Activated CD4-positive, alpha-beta T cell treated with anti-CD3 and anti-CD28 coated beads, Interleukin-2, amount 50 U/mL, for 4 hours (primary cell): ENCODE data around the gene IMMP2L.

Experiments used
- DNase-seq, 2 experiments: peaks; one replicate each; pipeline ENCODE4 v3.0.0-alpha.2; 2020

IMMP2L gene

GRCh38 chr7:110835218-110835617 lies 727.1 kb downstream of the IMMP2L start:
- DNase-seq, result no peak

DNA sequence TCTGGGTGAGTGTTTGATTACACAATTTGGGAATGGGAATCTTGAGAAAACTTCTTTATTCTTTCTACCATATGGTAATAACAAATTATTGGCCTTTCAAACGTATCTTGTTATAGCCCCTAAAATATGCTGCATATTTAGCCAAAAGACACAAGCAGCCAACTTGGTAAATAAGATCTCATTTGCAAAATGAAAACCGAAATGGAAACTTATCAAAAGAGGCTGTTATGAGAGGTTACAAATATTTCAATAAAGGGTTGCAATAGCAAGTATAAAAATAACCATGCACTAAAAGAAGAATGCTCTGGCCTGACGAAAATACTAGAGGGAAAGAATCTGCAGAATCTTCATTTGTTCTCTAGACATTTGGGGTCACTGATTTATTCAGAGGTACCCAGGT lies 730.9 kb downstream of the IMMP2L start:
- DNase-seq, result no peak

- DNase-seq, result no peak
Observed at GRCh38 chr7:110830778-110831177, 731.5 kb downstream of the IMMP2L start.

DNA sequence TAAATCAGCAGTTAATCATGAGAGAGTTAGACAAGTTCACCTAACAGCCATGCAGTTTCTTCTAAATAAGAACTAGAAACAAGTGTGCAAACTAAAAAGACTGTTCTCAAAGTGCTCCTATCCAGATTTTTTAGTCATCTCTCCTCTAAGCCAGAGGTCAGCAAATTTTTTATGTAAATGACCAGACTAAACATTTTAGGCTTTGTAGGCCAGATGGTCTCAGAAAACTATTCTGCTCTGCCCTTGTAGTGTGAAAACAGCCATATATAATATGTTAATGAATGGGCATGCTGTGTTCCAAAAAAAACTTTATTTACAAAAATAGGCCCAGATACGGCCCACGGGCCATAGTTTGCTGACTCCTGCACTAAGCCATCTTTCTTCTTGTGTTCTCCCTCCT lies 734.4 kb downstream of the IMMP2L start:
- DNase-seq, result no peak

- DNase-seq, result no peak
Observed at GRCh38 chr7:110827287-110827855, 734.9 kb downstream of the IMMP2L start.

DNA sequence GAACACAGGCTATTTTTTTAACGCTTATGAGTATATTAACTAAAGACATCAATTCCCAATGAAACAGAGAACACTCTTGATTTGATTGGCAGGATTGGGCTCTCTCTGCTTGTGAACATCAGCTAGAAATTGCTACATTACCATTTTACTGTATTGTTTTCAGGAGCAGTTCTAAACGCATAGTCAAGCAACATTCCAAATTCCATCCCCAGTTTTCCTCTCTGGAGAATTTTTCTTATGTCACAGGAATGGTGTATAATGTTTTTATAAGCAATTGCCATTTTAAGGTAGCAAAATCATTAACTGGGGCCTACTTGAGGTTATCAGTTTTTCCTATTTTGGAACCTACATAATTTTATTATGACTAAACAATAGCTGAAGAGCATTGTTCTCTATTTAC lies 748.3 kb downstream of the IMMP2L start:
- DNase-seq, result no peak

DNA sequence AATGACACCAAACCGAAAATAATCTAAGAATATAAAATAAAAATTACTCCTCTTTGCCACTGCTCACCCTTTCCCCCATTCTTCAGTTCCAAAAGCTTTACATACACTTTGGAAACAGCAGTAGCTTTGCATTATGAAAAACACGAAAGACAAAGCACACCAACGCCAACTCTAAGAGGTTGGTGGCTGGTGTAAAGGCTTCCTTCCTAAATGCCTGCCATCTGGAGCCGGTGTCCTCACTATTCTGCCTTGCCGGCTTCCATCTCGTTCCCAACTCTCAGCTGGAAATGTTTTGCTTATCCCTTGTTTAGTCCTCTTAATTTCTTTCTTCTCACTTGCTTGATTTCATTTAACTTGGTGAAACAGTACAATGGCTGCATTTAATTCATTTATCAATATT lies 752.5 kb downstream of the IMMP2L start:
- no peak for DNase-seq

GRCh38 chr7:110808361-110808760 lies 753.9 kb downstream of the IMMP2L start:
- DNase-seq, result no peak

DNA sequence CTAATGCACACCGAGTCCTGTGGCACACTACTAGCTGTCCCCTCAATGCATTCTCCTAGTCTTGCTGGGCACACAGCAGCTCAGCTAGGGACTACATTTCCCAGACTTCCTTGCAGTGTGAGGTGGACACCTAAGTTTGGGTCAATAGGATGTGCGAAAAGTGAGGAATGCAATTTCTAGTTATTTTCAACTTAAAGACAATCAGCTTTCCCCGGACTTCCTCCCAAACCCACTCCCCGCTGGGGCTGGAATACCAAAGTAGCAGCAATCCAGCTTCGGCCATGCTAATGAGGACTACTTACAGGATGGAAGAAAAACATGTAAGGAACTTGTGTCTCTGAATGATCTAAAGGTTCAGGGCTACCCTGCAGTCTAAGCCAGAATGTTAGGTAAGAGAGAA lies 757.8 kb downstream of the IMMP2L start:
- no peak for DNase-seq

GRCh38 chr7:110803602-110804143 lies 758.6 kb downstream of the IMMP2L start:
- no peak for DNase-seq

- no peak for DNase-seq
Observed at GRCh38 chr7:110801502-110801901, 760.8 kb downstream of the IMMP2L start.

- DNase-seq, result no peak
Observed at GRCh38 chr7:110800984-110801383, 761.3 kb downstream of the IMMP2L start.

GRCh38 chr7:110797656-110798055 lies 764.6 kb downstream of the IMMP2L start:
- no peak for DNase-seq

DNA sequence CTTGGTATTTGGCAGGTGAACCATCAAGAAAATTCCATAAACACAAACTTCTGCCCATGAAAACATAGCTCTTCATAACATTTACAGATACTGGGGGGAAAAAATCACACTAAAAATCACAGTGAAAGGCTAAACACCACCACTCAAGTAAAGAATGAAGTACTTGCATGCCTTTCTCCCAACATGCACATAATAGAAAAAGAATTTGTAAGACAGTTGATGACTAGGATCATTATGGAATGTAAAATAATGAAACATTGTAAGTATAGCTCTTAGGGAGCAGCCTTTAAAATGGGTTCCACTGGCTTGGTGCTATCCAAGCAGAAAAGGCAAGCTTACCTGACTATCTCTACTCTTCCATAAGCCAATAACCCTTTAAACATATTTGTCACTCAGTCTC lies 771.3 kb downstream of the IMMP2L start:
- no peak for DNase-seq

GRCh38 chr7:110786328-110786965 lies 775.8 kb downstream of the IMMP2L start:
- no peak for DNase-seq

DNA sequence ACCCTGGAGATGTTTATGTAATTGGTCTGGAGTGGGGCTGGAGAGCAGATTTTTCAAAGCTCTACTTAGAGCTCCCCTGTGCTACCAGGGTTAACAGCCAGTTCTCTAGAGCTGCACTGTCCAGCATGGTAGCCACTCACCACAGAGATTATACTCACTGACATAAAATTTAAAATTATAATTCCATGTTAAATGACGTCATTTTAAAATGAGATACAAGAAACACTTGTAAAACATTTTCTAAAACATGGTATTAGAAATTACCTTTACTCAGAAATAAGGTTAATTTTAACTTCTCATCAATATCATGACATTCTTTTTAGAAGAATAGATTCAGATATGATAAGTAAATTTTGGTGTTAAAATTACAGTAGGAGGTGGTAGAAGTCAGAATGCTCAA lies 777.5 kb downstream of the IMMP2L start:
- no peak for DNase-seq

- no peak for DNase-seq
Observed at GRCh38 chr7:110780712-110781111, 781.6 kb downstream of the IMMP2L start.

- DNase-seq, result no peak
Observed at GRCh38 chr7:110779339-110779738, 783.0 kb downstream of the IMMP2L start.

- no peak for DNase-seq
Observed at GRCh38 chr7:110775046-110775445, 787.2 kb downstream of the IMMP2L start.

- DNase-seq, result no peak
Observed at GRCh38 chr7:110774071-110774470, 788.2 kb downstream of the IMMP2L start.

GRCh38 chr7:110772615-110773014 lies 789.7 kb downstream of the IMMP2L start:
- no peak for DNase-seq

DNA sequence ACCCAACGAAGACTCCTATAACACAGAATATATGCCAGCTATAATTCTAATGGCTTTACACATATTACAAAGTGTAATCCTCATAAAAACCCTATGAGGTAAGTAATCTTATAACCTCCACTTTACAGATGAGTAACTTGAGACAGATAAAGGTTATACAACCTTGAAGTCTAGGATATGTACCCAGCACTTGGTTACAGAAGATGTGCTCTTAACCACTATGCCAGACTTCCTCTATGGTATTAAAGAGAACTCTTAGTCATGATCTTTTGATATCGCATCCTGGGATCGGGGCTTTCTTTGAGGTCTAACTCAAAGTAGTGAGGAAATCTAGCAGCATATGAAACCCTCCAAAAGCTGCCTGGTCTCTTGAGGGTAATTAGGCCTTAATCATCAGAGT lies 790.6 kb downstream of the IMMP2L start:
- DNase-seq, result no peak

GRCh38 chr7:110767550-110768110 lies 794.7 kb downstream of the IMMP2L start:
- DNase-seq, result no peak

- no peak for DNase-seq
Observed at GRCh38 chr7:110766864-110767263, 795.4 kb downstream of the IMMP2L start.

DNA sequence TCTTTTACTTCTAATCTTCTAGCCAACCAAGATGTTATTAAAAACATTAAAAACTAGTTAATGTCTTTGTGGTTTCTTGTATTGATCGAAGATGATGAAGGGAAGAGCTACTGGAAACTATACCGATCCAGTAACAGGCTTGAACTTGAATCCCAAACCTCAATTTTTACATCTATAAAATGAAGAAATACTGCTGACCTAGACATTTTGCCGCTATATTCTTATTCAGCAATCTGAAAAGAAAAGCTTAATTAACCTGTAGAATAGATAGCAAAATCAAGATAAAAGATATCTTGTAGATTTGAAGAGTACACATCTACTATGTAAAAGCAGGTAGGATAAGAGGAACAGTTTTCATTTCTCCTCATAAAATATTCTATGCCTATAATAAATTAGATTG lies 797.4 kb downstream of the IMMP2L start:
- DNase-seq, result no peak
